OCI-LY3 (cell line): ENCODE data around the gene SEMA3C.

Source experiments
- H2AFZ ChIP-seq: fragments of 200-600, 300-600 bp; shearing (Covaris generic); 2 replicates; pipeline ENCODE4 v1.6.0; 2014; ENCODE audit warnings: antibody characterized with exemption, low read depth, low read length
- H3K27ac ChIP-seq: fragments of 200-600, 300-600 bp; sonication (generic); 2 replicates; pipeline ENCODE4 v1.5.1; 2014; ENCODE audit warnings: mild to moderate bottlenecking, low read length, moderate library complexity, mixed read lengths
- H3K27me3 ChIP-seq: fragments of 200-600, 300-600 bp; sonication (generic); 2 replicates; pipeline ENCODE4 v1.6.1; 2014; ENCODE audit warnings: low read depth, low read length, mixed read lengths
- H3K36me3 ChIP-seq: fragments of 200-600, 300-600 bp; sonication (generic); replicated peaks from 2 replicates; pipeline ENCODE3; 2014; ENCODE audit warnings: low read depth, low read length, mixed read lengths
- H3K4me1 ChIP-seq: fragments of 300-600, 200-600 bp; sonication (generic); 2 replicates; pipeline ENCODE4 v1.6.1; 2014; ENCODE audit warnings: low read length, mixed read lengths
- H3K4me2 ChIP-seq: fragments of 200-600, 300-600 bp; sonication (generic); 2 replicates; pipeline ENCODE4 v1.6.1; 2014; ENCODE audit warnings: low read length, mixed read lengths
- H3K4me3 ChIP-seq: fragments of 300-600, 200-600 bp; sonication (generic); 2 replicates; pipeline ENCODE4 v1.5.1; 2014; ENCODE audit warnings: antibody characterized with exemption, mild to moderate bottlenecking, low read length, moderate library complexity
- H3K79me2 ChIP-seq: fragments of 300-600, 200-600 bp; shearing (Covaris generic); 2 replicates; pipeline ENCODE4 v1.6.1; 2014; ENCODE audit warnings: mild to moderate bottlenecking, low read length, mixed read lengths
- H3K9ac ChIP-seq: fragments of 300-600, 200-600 bp; shearing (Covaris generic); 2 replicates; pipeline ENCODE4 v1.6.0; 2014; ENCODE audit warnings: mild to moderate bottlenecking, low read length, moderate library complexity
- H3K9me3 ChIP-seq: fragments of 200-600, 300-600 bp; shearing (Covaris generic); 2 replicates; pipeline ENCODE4 v1.6.1; 2014; ENCODE audit warnings: low read length, mixed read lengths; ENCODE audit not compliant: insufficient read depth
- H4K20me1 ChIP-seq: fragments of 200-600, 300-600 bp; sonication (generic); 2 replicates; pipeline ENCODE4 v1.6.1; 2016; ENCODE audit warnings: low read length, mixed read lengths; ENCODE audit not compliant: insufficient read depth
- CTCF ChIP-seq: fragments of 200-600, 300-600 bp; sonication (generic); IDR thresholded peaks from 2 replicates; pipeline ENCODE4 v1.5.1; 2014; ENCODE audit warnings: antibody characterized with exemption, low read length, low read depth
- EZH2phosphoT487 ChIP-seq: fragments of 200-600 bp; shearing (Covaris generic); IDR thresholded peaks from 2 replicates; pipeline ENCODE4 v1.6.1; 2018; ENCODE audit warnings: antibody characterized with exemption, mixed run types, low read depth

SEMA3C gene

GRCh38 chr7:80869106-80869784 is 49.6 kb downstream of the SEMA3C start:
- Histone ChIP-seq H3K4me1 (0 out of 2 replicates have a peak, but pooled peaks cover 2% of the 10 kb centered on the region), H3K4me3 (no peak overlapping the region), H3K4me2 (no peak overlapping the region), H4K20me1 (no peaks in the 10 kb centered on the region), H3K9me3 (no peaks in the 10 kb centered on the region), H3K79me2 (no peaks in the 10 kb centered on the region), H3K27me3 (no peaks in the 10 kb centered on the region), H3K9ac (no peak overlapping the region), H3K27ac (no peak overlapping the region), H2AFZ (no peak overlapping the region), H3K36me3 (no peaks in the 10 kb centered on the region)
- TF ChIP-seq CTCF: no peak
- no peak for TF ChIP-seq EZH2phosphoT487

GRCh38 chr7:80868566-80868965 is 50.3 kb downstream of the SEMA3C start:
- no peaks in the 10 kb centered on the region for H3K79me2 ChIP-seq
- TF ChIP-seq CTCF: no peak
- H3K4me2 ChIP-seq: no peak overlapping the region
- no peak overlapping the region for H2AFZ ChIP-seq
- H3K4me3 ChIP-seq: no peak overlapping the region
- no peak overlapping the region for H3K9ac ChIP-seq
- no peaks in the 10 kb centered on the region for H4K20me1 ChIP-seq
- no peaks in the 10 kb centered on the region for H3K9me3 ChIP-seq
- H3K27ac ChIP-seq: no peak overlapping the region
- no peaks in the 10 kb centered on the region for H3K27me3 ChIP-seq
- no peaks in the 10 kb centered on the region for H3K36me3 ChIP-seq
- H3K4me1 ChIP-seq: 0 out of 2 replicates have a peak, but pooled peaks cover 2% of the 10 kb centered on the region

GRCh38 chr7:80860554-80860953 is 58.3 kb downstream of the SEMA3C start:
- Histone ChIP-seq H3K4me3 (no peak overlapping the region), H3K9me3 (no peaks in the 10 kb centered on the region), H3K27me3 (no peaks in the 10 kb centered on the region), H3K79me2 (no peaks in the 10 kb centered on the region), H3K27ac (no peak overlapping the region), H3K36me3 (no peaks in the 10 kb centered on the region), H2AFZ (no peak overlapping the region), H3K4me2 (no peak overlapping the region), H4K20me1 (no peaks in the 10 kb centered on the region), H3K4me1 (peaks cover 28% of the 10 kb centered on the region), H3K9ac (no peak overlapping the region)
- TF ChIP-seq EZH2phosphoT487: no peak
- TF ChIP-seq CTCF: no peak

- Histone ChIP-seq H4K20me1 (no peaks in the 10 kb centered on the region), H3K27ac (peak overlapping the region; percentile 82), H3K27me3 (no peaks in the 10 kb centered on the region), H3K9me3 (no peaks in the 10 kb centered on the region), H3K79me2 (no peaks in the 10 kb centered on the region), H3K36me3 (no peaks in the 10 kb centered on the region), H3K4me2 (peak overlapping the region; percentile 71), H3K9ac (peak overlapping the region; percentile 43), H3K4me3 (peak overlapping the region; percentile 46), H2AFZ (peak overlapping the region; percentile 72), H3K4me1 (peaks cover 26% of the 10 kb centered on the region)
- TF ChIP-seq EZH2phosphoT487 (no peak), CTCF (no peak)
Observed at GRCh38 chr7:80859272-80859970, 59.4 kb downstream of the SEMA3C start.
